ENCODE results near the gene ZFAND3.
"Not testable (repeated sequence)": the region's sequence is repeated elsewhere in the genome, so short reads cannot be mapped to it uniquely, and the experiment has no call there.

The ZFAND3 gene

DNA sequence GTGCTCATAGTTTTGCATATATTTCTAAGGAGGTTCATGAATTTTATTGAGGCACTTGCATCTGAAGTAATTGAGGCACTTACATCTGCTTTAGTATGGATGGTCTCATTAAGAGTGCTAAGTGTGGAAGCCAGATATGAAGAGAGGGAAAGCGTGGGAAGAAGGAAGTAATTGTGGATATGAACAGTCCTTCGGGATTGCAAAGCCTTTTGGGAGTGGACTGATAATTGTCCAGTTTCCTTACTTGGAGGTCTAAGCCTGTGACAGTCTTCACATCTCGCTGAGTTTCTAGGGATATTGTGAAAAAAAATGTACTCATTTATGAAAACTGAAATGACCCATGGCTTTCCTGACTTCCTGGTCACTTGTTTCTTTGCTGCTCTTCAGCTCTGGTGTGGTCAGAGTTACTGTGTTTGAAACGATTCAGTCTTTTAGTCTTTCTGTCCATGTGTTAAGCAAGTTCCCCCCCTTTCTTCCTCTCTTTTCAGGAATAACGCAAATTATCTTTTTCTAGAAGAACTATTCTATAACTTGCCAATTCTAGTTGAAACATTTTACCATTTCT lies 137.3 kb downstream of the ZFAND3 start:
- FAIRE-seq, result peak; percentile 59
- DNase-seq (ENCODE audit: extremely low spot score, insufficient read length, low read depth), result no peak

- FAIRE-seq (no peak), DNase-seq (ENCODE audit: extremely low spot score, insufficient read length, low read depth) (no peak)
These were observed 139.5 kb downstream of the ZFAND3 start for GRCh38 chr6:37959061-37959460.

GRCh38 chr6:37960139-37960935 lies 140.8 kb downstream of the ZFAND3 start:
- DNase-seq (ENCODE audit: extremely low spot score, insufficient read length, low read depth) (no peak), FAIRE-seq (peak; percentile 82)

- not testable (repeated sequence) for FAIRE-seq; DNase-seq (ENCODE audit: extremely low spot score, insufficient read length, low read depth)
These were observed 143.1 kb downstream of the ZFAND3 start for GRCh38 chr6:37962481-37963080.

GRCh38 chr6:37965964-37966676 lies 146.6 kb downstream of the ZFAND3 start:
- FAIRE-seq (peak; percentile 21), DNase-seq (ENCODE audit: extremely low spot score, insufficient read length, low read depth) (no peak)

DNA sequence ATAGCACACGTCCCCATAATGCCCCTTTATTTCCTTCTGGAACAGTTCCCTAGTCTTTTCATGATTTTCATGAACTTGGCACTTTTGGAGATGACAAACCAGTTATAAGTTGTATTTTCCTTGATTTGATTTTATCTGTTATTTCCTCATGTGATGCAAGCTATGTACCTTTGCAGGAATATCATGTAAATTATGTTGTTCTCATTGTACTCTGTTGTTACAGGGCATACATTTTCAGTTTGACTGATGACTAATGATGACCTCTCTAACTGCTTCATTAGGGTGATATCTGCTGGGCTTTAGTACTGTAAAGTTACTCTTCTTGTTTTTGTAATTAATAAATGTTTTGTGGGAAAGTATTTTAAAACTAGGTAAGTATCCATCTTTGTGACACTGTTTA lies 147.3 kb downstream of the ZFAND3 start:
- FAIRE-seq (no peak), DNase-seq (ENCODE audit: extremely low spot score, insufficient read length, low read depth) (no peak)

GRCh38 chr6:37967651-37968050 lies 148.1 kb downstream of the ZFAND3 start:
- FAIRE-seq (no peak), DNase-seq (ENCODE audit: extremely low spot score, insufficient read length, low read depth) (no peak)

- DNase-seq (ENCODE audit: extremely low spot score, insufficient read length, low read depth) (no peak), FAIRE-seq (no peak)
These were observed 151.7 kb downstream of the ZFAND3 start for GRCh38 chr6:37971266-37971665.

- FAIRE-seq, result no peak
- no peak for DNase-seq (ENCODE audit: extremely low spot score, insufficient read length, low read depth)
These were observed 152.3 kb downstream of the ZFAND3 start for GRCh38 chr6:37971711-37972390.

GRCh38 chr6:37972994-37973757 lies 153.6 kb downstream of the ZFAND3 start:
- DNase-seq (ENCODE audit: extremely low spot score, insufficient read length, low read depth) (no peak), FAIRE-seq (no peak)

GRCh38 chr6:37974381-37974780 lies 154.9 kb downstream of the ZFAND3 start:
- DNase-seq (ENCODE audit: extremely low spot score, insufficient read length, low read depth) (no peak), FAIRE-seq (no peak)

GRCh38 chr6:37974943-37975342 lies 155.4 kb downstream of the ZFAND3 start:
- DNase-seq (ENCODE audit: extremely low spot score, insufficient read length, low read depth) (no peak), FAIRE-seq (no peak)

- DNase-seq (ENCODE audit: extremely low spot score, insufficient read length, low read depth) (no peak), FAIRE-seq (no peak)
These were observed 158.2 kb downstream of the ZFAND3 start for GRCh38 chr6:37977715-37978114.

GRCh38 chr6:37979392-37980221 lies 160.1 kb downstream of the ZFAND3 start:
- DNase-seq (ENCODE audit: extremely low spot score, insufficient read length, low read depth) (no peak), FAIRE-seq (no peak)

GRCh38 chr6:37980222-37980595 lies 160.7 kb downstream of the ZFAND3 start:
- FAIRE-seq (no peak), DNase-seq (ENCODE audit: extremely low spot score, insufficient read length, low read depth) (no peak)

DNA sequence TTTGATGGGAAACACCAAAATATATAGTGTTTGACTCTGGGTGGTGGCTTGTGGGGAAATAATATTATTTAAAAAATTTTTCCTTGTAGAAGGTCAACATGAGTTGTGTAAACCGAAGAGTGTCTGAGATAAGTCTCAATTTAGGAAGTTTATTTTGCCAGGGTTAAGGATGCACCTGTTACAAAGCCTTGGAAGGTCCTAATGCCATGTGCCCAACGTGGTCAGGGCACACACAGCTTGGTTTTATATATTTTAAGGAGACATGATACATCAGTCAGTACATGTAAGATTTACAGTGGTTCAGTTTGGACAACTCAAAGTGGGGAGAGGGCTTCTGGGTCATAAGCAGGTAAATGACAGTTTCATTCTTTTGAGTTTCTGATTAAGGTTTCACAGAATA lies 162.1 kb downstream of the ZFAND3 start:
- no peak for FAIRE-seq
- DNase-seq (ENCODE audit: extremely low spot score, insufficient read length, low read depth), result no peak

DNA sequence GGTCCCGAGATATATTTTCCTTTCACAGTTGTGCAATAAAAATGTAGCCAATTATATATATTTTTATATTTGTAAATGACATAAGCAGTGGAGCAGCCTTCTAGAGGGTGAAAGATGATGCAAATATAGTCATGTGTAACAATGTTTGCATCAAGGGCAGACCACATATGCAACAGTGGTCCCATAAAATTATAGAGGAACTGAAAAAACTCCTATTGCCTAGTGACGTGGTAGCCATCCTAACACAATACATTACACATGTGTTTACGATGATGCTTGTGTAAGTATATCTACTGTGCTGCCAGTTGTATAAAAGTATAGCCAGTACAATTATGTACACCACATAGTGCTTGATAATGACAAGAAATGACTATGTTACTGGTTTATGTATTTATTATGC lies 162.8 kb downstream of the ZFAND3 start:
- DNase-seq (ENCODE audit: extremely low spot score, insufficient read length, low read depth), result no peak
- FAIRE-seq, result no peak

DNA sequence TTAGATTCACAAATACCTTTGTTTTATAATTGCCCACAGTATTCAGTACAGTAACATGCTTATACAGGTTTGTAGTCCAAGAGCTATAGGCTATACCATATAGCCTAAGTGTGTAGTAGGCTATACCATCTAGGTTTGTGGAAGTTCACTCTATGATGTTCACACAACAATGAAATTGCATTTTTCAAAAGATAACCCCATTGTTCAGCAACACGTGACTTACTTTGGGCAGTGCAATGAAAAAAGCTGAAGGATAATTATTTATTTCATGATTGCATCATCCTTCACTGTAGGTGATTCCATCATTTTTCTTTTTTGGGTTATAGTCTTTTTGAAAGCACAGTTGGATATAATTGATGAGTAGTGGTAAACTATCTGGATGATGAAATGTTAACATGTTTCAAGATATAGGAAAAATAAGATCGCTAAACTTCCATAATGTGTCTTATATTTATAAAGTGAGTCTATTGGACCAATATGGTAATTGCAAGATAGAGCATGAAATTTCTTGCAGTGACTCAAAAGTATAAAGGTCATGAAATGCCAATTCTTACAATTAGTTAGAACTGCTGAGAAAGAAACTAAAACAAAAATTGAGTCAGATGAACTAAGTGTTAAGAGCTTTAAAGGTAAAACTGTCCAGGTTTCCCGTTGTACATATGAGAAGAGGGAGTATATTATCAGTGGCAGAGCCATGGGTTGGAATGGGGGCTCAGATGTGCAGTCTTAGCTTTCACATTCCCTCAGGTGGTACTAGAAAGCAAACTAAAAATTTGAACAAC lies 164.4 kb downstream of the ZFAND3 start:
- no peak for FAIRE-seq
- DNase-seq (ENCODE audit: extremely low spot score, insufficient read length, low read depth), result no peak

All from GM18507 (cell line).